ENCODE measurements around the gene SPRY1.

SPRY1 gene

GRCh38 chr4:123446865-123447474 is 50.4 kb downstream of the SPRY1 start:
- no peak for DNase-seq

- DNase-seq = no peak
Measured at GRCh38 chr4:123449362-123449761, 52.8 kb downstream of the SPRY1 start.

- no peak for DNase-seq
Measured at GRCh38 chr4:123449780-123450179, 53.2 kb downstream of the SPRY1 start.

- no peak for DNase-seq
Measured at GRCh38 chr4:123450393-123450792, 53.8 kb downstream of the SPRY1 start.

GRCh38 chr4:123452616-123453015 is 56.0 kb downstream of the SPRY1 start:
- DNase-seq = no peak

- DNase-seq = no peak
Measured at GRCh38 chr4:123453061-123453680, 56.6 kb downstream of the SPRY1 start.

Data from CD4-positive, alpha-beta T cell treated with Interleukin-21 for 1 hour (primary cell).